SH-SY5Y (cell line): ENCODE results near the gene ITSN1.

Experiments used
- GATA2 ChIP-seq: IDR thresholded peaks from 2 replicates; pipeline ENCODE4 v1.6.1; 2011; ENCODE audit warnings: mild to moderate bottlenecking, low read depth, low read length
- GATA3 ChIP-seq: IDR thresholded peaks from 2 replicates; pipeline ENCODE4 v1.6.1; 2011; ENCODE audit warnings: low read depth, mild to moderate bottlenecking, low read length, moderate library complexity

GRCh38 chr21:33754481-33754880, 112.2 kb downstream of the ITSN1 start:
- TF ChIP-seq GATA2 (no peak), GATA3 (no peak)
